Stimulated activated CD8-positive, alpha-beta memory T cell treated with anti-CD3 and anti-CD28 coated beads, Interleukin-15, amount 100 ng/mL, for 48 hours (primary cell): Measurements from ENCODE around the gene TGM5.
"Not testable (repeated sequence)": the region's sequence is repeated elsewhere in the genome, so short reads cannot be mapped to it uniquely, and the experiment has no call there.

Source experiments
- DNase-seq, 2 donors: peaks; one replicate each; pipeline ENCODE4 v3.0.0-alpha.2; 2020; ENCODE audit warnings: low read depth in 2 of 2

TGM5 gene

GRCh38 chr15:43266834-43267233, at the start of gene TGM5:
TGM5 (minus strand) TSS chr15:43266928; CDS start chr15:43266849, 79 bp downstream.
- DNase-seq = no peak

- DNase-seq = no peak
Measured at GRCh38 chr15:43314171-43314570, 47.4 kb upstream of the TGM5 start.

GRCh38 chr15:43312378-43312777, 45.6 kb upstream of the TGM5 start:
- DNase-seq = no peak

GRCh38 chr15:43302205-43302817, 35.6 kb upstream of the TGM5 start, which contains the start of gene TGM7:
TGM7 (minus strand) TSS chr15:43302255.
- DNase-seq = no peak

- no peak for DNase-seq
Measured at GRCh38 chr15:43299884-43300283, 33.2 kb upstream of the TGM5 start.

- no peak for DNase-seq
Measured at GRCh38 chr15:43299411-43299810, 32.7 kb upstream of the TGM5 start.

GRCh38 chr15:43294091-43294706, 27.5 kb upstream of the TGM5 start:
- DNase-seq = no peak

GRCh38 chr15:43293432-43293831, 26.7 kb upstream of the TGM5 start:
- DNase-seq = no peak

- DNase-seq = no peak
Measured at GRCh38 chr15:43292375-43293078, 25.8 kb upstream of the TGM5 start.

GRCh38 chr15:43289656-43290055, 22.9 kb upstream of the TGM5 start:
- not testable (repeated sequence) for DNase-seq

GRCh38 chr15:43287254-43287653, 20.5 kb upstream of the TGM5 start:
- DNase-seq = no peak

GRCh38 chr15:43286074-43286473, 19.3 kb upstream of the TGM5 start:
- no peak for DNase-seq

GRCh38 chr15:43285609-43286037, 18.9 kb upstream of the TGM5 start:
- DNase-seq = peak in 1 of 2 donors; percentile 27

- no peak for DNase-seq
Measured at GRCh38 chr15:43283526-43283925, 16.8 kb upstream of the TGM5 start.

GRCh38 chr15:43281926-43282602, 15.3 kb upstream of the TGM5 start:
- DNase-seq = no peak

- no peak for DNase-seq
Measured at GRCh38 chr15:43280996-43281395, 14.3 kb upstream of the TGM5 start.

GRCh38 chr15:43279496-43279895, 12.8 kb upstream of the TGM5 start:
- DNase-seq = no peak

- DNase-seq = no peak
Measured at GRCh38 chr15:43278869-43279268, 12.1 kb upstream of the TGM5 start.

GRCh38 chr15:43277901-43278300, 11.2 kb upstream of the TGM5 start:
- DNase-seq = no peak

- no peak for DNase-seq
Measured at GRCh38 chr15:43277231-43277823, 10.6 kb upstream of the TGM5 start.

- DNase-seq = no peak
Measured at GRCh38 chr15:43276563-43277200, 10.0 kb upstream of the TGM5 start.
